H9 (cell line): Measurements from ENCODE around the gene WDR64. TPM values are rescaled to one million over a fixed set of nuclear protein-coding genes. Genes with fewer than 3 reads are reported as not detected.
A peak's percentile ranks its signal among the peaks of the same experiment; 100 is the strongest.

Experiments used
- DNase-seq: peaks from one replicate; pipeline ENCODE4 v3.0.0-alpha.2; 2017
- H2AFZ ChIP-seq: one replicate; pipeline ENCODE4 v1.6.1; 2013; ENCODE audit warnings: mild to moderate bottlenecking, low read length, control low read depth, moderate library complexity
- H2AK5ac ChIP-seq: 2 replicates; pipeline ENCODE4 v1.6.1; 2013; ENCODE audit warnings: low read length, control low read depth, mixed read lengths; ENCODE audit not compliant: insufficient read length
- H2BK120ac ChIP-seq: one replicate; pipeline ENCODE4 v1.6.1; 2013; ENCODE audit warnings: low read depth, mild to moderate bottlenecking, low read length, control low read depth, inconsistent platforms; ENCODE audit not compliant: poor library complexity, severe bottlenecking
- H2BK12ac ChIP-seq: 2 replicates; pipeline ENCODE4 v1.6.1; 2013; ENCODE audit warnings: low read length, control low read depth, mixed read lengths, low read depth; ENCODE audit not compliant: insufficient read length
- H2BK15ac ChIP-seq: 2 replicates; pipeline ENCODE4 v1.6.1; 2013; ENCODE audit warnings: low read depth, low read length, control low read depth
- H2BK20ac ChIP-seq: one replicate; pipeline ENCODE4 v1.6.1; 2013; ENCODE audit warnings: low read depth, mild to moderate bottlenecking, low read length, control low read depth, inconsistent platforms; ENCODE audit not compliant: poor library complexity, severe bottlenecking
- H2BK5ac ChIP-seq: 2 replicates; pipeline ENCODE4 v1.6.1; 2013; ENCODE audit warnings: low read length, control low read depth, mixed read lengths; ENCODE audit not compliant: insufficient read length
- H3K14ac ChIP-seq: 2 replicates; pipeline ENCODE4 v1.6.1; 2013; ENCODE audit warnings: low read length, control low read depth; ENCODE audit not compliant: insufficient read depth
- H3K18ac ChIP-seq: 2 replicates; pipeline ENCODE4 v1.6.1; 2013; ENCODE audit warnings: low read depth, mild to moderate bottlenecking, mixed read lengths, low read length, control low read depth; ENCODE audit not compliant: insufficient read length
- H3K23ac ChIP-seq: 2 replicates; pipeline ENCODE4 v1.6.1; 2013; ENCODE audit warnings: low read length, control low read depth, mixed read lengths, low read depth; ENCODE audit not compliant: insufficient read length
- H3K23me2 ChIP-seq: 2 replicates; pipeline ENCODE4 v1.6.1; 2013; ENCODE audit warnings: low read depth, mild to moderate bottlenecking, mixed read lengths, low read length, control low read depth; ENCODE audit not compliant: insufficient read length, poor library complexity, severe bottlenecking
- H3K27ac ChIP-seq: 2 replicates; pipeline ENCODE4 v1.5.1; 2013; ENCODE audit warnings: low read length, control low read depth, mixed read lengths, low read depth; ENCODE audit not compliant: insufficient read length
- H3K27me3 ChIP-seq: 2 replicates; pipeline ENCODE4 v1.6.1; 2013; ENCODE audit warnings: low read length, control low read depth, inconsistent platforms; ENCODE audit not compliant: insufficient read depth
- H3K4ac ChIP-seq: 2 replicates; pipeline ENCODE4 v1.6.1; 2013; ENCODE audit warnings: low read depth, mild to moderate bottlenecking, control low read depth, inconsistent platforms, low read length, moderate library complexity
- H3K4me1 ChIP-seq: 2 replicates; pipeline ENCODE4 v1.6.1; 2013; ENCODE audit warnings: low read length, control low read depth, inconsistent platforms; ENCODE audit not compliant: insufficient read depth
- H3K4me2 ChIP-seq: 2 replicates; pipeline ENCODE4 v1.6.1; 2013; ENCODE audit warnings: low read length, control low read depth, mixed read lengths; ENCODE audit not compliant: insufficient read length, insufficient read depth
- H3K56ac ChIP-seq: 2 replicates; pipeline ENCODE4 v1.6.1; 2013; ENCODE audit warnings: low read depth, mild to moderate bottlenecking, mixed read lengths, low read length, control low read depth; ENCODE audit not compliant: insufficient read length
- H3K79me1 ChIP-seq: 2 replicates; pipeline ENCODE4 v1.6.1; 2013; ENCODE audit warnings: low read depth, mild to moderate bottlenecking, moderate library complexity, low read length, control low read depth, inconsistent platforms; ENCODE audit not compliant: insufficient read depth, poor library complexity, severe bottlenecking
- H3K79me2 ChIP-seq: 2 replicates; pipeline ENCODE4 v1.6.1; 2013; ENCODE audit warnings: low read length, control low read depth, inconsistent platforms; ENCODE audit not compliant: insufficient read depth
- H3K9ac ChIP-seq: 2 replicates; pipeline ENCODE4 v1.6.1; 2013; ENCODE audit warnings: low read length, control low read depth, mixed read lengths; ENCODE audit not compliant: insufficient read length; ENCODE audit errors: extremely low read depth
- H3K9me3 ChIP-seq: one replicate; pipeline ENCODE4 v1.6.1; 2013; ENCODE audit warnings: low read depth, low read length, inconsistent platforms; ENCODE audit not compliant: control insufficient read depth
- H3T11ph ChIP-seq: one replicate; pipeline ENCODE4 v1.6.1; 2013; ENCODE audit warnings: mild to moderate bottlenecking, low read length, control low read depth, inconsistent platforms
- H4K20me1 ChIP-seq: one replicate; pipeline ENCODE4 v1.6.1; 2013; ENCODE audit not compliant: control insufficient read depth, insufficient read length, insufficient read depth
- H4K5ac ChIP-seq: 2 replicates; pipeline ENCODE4 v1.6.1; 2013; ENCODE audit warnings: low read depth, mild to moderate bottlenecking, mixed read lengths, low read length, control low read depth; ENCODE audit not compliant: insufficient read length
- H4K8ac ChIP-seq: replicated peaks from 2 replicates; pipeline ENCODE4 v1.6.1; 2013; ENCODE audit warnings: low read length, control low read depth, mixed read lengths, low read depth; ENCODE audit not compliant: insufficient read length
- H4K91ac ChIP-seq: 2 replicates; pipeline ENCODE4 v1.6.1; 2013; ENCODE audit warnings: low read depth, mild to moderate bottlenecking, moderate library complexity, mixed read lengths, low read length, control low read depth; ENCODE audit not compliant: insufficient read length
- H3K27ac Mint-ChIP-seq, 3 experiments: 2 replicates in 2 of 3; 3 replicates in 1 of 3; pipeline ENCODE4 v1.8.0; 2020 to 2021; ENCODE audit warnings: mixed read lengths in 3 of 3, mild to moderate bottlenecking in 1 of 3, moderate library complexity in 1 of 3
- H3K27me3 Mint-ChIP-seq: 2 replicates; pipeline ENCODE4 v1.8.0; 2021; ENCODE audit warnings: low read depth, mild to moderate bottlenecking, moderate library complexity, mixed read lengths
- H3K36me3 Mint-ChIP-seq, 3 experiments: 2 replicates in 2 of 3; 3 replicates in 1 of 3; pipeline ENCODE4 v1.8.0; 2020 to 2021; ENCODE audit warnings: low read depth in 3 of 3, mixed read lengths in 3 of 3; ENCODE audit not compliant: insufficient read depth in 1 of 3
- H3K4me1 Mint-ChIP-seq, 2 experiments: 2 replicates each; pipeline ENCODE4 v1.8.0; 2020; ENCODE audit warnings: mixed read lengths in 2 of 2
- H3K4me3 Mint-ChIP-seq, 2 experiments: 2 replicates in 1 of 2; 3 replicates in 1 of 2; pipeline ENCODE4 v1.8.0; 2020 to 2021; ENCODE audit warnings: mild to moderate bottlenecking in 2 of 2, mixed read lengths in 2 of 2, moderate library complexity in 1 of 2
- H3K9me3 Mint-ChIP-seq, 2 experiments: 2 replicates in 1 of 2; 3 replicates in 1 of 2; pipeline ENCODE4 v1.8.0; 2020; ENCODE audit warnings: mild to moderate bottlenecking in 2 of 2, mixed read lengths in 2 of 2, moderate library complexity in 1 of 2
- WGBS: extraction: QIAGEN DNeasy Blood & Tissue Kit; methylation state at CpG from one replicate; pipeline ENCODE4 v1.1.7; 2013; ENCODE audit warnings: missing lambda C conversion rate, low lambda C conversion rate, mixed read lengths; ENCODE audit not compliant: insufficient read length; ENCODE audit errors: extremely low coverage; 5-methylcytosine and 5-hydroxymethylcytosine counted together
- total RNA-seq: library from RNA; stranded (reverse); gene quantifications from 2 replicates; pipeline ENCODE4 v1.2.1, GENCODE V29; 2021
- TF ChIP-seq, protein P1 (sequence below): fragments of 200-600 bp; sonication (generic); conservative IDR thresholded peaks from 3 replicates; pipeline ENCODE4 v1.8.0; 2021; ENCODE audit warnings: antibody characterized with exemption, mild to moderate bottlenecking

Gene WDR64
- total RNA-seq, 1 experiment from 2014 or later = not detected

DNA sequence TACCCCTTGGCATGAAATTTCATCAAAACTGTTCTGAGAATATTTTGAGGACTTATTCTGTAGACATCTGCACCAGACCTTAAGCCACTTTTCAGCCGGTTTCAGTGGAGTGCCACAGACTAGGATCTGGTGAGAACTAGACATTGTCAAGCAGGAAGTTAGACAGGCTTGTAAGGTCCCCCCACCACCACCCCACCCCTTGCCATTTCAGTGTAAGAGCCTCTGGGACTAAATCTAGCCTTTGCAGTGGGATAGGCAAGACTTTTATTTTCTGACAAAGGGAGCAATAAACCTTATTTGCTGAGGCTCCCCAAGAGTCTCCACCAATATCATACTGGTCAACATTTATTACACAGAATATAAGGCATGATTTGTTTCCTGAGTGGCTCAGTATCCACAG, 118.0 kb downstream of the WDR64 start:
- no peak overlapping the region for H3K4me2 ChIP-seq
- H2BK20ac ChIP-seq = no peak overlapping the region
- no peaks in the 10 kb centered on the region for H3K79me2 ChIP-seq
- H3K79me1 ChIP-seq = no peaks in the 10 kb centered on the region
- no peak overlapping the region for H3K18ac ChIP-seq
- no peak overlapping the region for H3K9ac ChIP-seq
- H3K9me3 ChIP-seq = no peaks in the 10 kb centered on the region
- H4K91ac ChIP-seq = no peak overlapping the region
- Mint-ChIP-seq H3K4me3 (no peak overlapping the region), H3K4me1 (peaks cover 4% of the 10 kb centered on the region in 2 experiments; a peak in 3 of 4 replicates), H3K9me3 (no peaks in the 10 kb centered on the region), H3K36me3 (no peaks in the 10 kb centered on the region), H3K27me3 (no peaks in the 10 kb centered on the region), H3K27ac (no peak overlapping the region)
- H2AFZ ChIP-seq = peak overlapping the region; percentile 50
- DNase-seq = no peak
- no CpG with 5 or more reads among the region's 1 CpG for WGBS
- no peak overlapping the region for H2BK5ac ChIP-seq
- no peak overlapping the region for H2BK12ac ChIP-seq
- TF ChIP-seq, protein P1, sequence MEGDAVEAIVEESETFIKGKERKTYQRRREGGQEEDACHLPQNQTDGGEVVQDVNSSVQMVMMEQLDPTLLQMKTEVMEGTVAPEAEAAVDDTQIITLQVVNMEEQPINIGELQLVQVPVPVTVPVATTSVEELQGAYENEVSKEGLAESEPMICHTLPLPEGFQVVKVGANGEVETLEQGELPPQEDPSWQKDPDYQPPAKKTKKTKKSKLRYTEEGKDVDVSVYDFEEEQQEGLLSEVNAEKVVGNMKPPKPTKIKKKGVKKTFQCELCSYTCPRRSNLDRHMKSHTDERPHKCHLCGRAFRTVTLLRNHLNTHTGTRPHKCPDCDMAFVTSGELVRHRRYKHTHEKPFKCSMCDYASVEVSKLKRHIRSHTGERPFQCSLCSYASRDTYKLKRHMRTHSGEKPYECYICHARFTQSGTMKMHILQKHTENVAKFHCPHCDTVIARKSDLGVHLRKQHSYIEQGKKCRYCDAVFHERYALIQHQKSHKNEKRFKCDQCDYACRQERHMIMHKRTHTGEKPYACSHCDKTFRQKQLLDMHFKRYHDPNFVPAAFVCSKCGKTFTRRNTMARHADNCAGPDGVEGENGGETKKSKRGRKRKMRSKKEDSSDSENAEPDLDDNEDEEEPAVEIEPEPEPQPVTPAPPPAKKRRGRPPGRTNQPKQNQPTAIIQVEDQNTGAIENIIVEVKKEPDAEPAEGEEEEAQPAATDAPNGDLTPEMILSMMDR = no peak
- H2BK15ac ChIP-seq = no peak overlapping the region
- no peak overlapping the region for H2AK5ac ChIP-seq
- H3T11ph ChIP-seq = no peak overlapping the region
- no peak overlapping the region for H3K14ac ChIP-seq
- no peak overlapping the region for H3K27ac ChIP-seq
- H3K27me3 ChIP-seq = no peaks in the 10 kb centered on the region
- H2BK120ac ChIP-seq = no peak overlapping the region
- no peak overlapping the region for H3K23ac ChIP-seq
- no peaks in the 10 kb centered on the region for H3K4me1 ChIP-seq
- no peak overlapping the region for H3K4ac ChIP-seq
- no peak overlapping the region for H4K8ac ChIP-seq
- H3K56ac ChIP-seq = no peak overlapping the region
- H3K23me2 ChIP-seq = no peaks in the 10 kb centered on the region
- H4K20me1 ChIP-seq = no peaks in the 10 kb centered on the region
- H4K5ac ChIP-seq = no peak overlapping the region
